CD1c-positive myeloid dendritic cell (primary cell): ENCODE data around the gene CCDC57.
"Not testable (repeated sequence)": the region's sequence is repeated elsewhere in the genome, so short reads cannot be mapped to it uniquely, and the experiment has no call there.

Source experiments
- DNase-seq: peaks from one replicate; pipeline ENCODE4 v3.0.0-alpha.2; 2016; ENCODE audit errors: extremely low spot score

CCDC57 gene

DNA sequence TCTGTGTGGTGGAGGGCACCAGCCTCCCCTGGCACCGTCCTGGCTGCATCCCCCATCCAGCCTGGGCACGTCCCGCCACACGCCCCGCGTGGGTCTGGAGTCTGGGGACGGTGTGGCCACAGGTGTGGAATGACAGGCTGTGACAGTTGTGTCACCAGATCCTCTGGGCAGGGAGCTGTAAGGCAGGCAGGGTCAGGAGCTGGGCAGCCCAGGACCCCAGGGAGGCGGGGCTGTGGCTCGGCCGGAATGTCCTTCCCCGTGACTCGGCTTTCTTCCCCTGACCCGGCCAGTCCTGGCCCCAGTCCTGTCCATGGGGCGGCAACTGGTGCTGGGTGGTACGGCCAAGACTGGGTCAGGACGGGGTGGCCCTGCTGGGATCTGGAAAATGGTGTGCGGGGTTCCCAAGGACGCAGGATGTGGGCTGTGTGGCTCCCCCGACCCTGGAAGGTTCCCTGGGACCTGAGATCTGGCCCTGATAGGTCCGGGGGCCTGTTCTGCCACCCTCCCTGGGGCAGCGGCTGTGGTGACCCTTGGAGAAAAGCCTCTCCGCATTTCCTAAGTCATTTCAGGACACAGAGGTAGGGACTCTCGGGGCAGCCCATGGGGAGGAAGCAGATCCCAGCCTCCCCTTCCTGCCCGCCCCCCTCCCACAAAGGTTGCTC lies 12.9 kb upstream of the CCDC57 start:
- no peak for DNase-seq

DNA sequence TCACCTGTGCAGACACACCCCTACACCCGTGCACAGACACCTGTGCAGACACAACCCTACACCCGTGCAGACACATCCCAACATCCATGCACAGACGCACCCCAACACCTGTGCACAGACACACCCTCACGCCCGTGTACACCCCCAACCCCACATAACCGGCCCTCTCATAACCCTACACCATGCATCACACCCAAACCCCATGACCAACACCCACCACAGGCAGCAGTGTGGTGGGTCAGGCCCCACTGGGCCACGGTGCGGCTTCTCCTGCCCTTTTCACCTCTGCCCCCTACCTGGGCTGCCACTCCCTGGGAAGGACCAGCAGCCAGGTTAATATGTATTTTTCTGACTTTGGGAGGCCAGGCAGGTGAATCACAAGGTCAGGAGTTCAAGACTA lies 12.0 kb upstream of the CCDC57 start:
- no peak for DNase-seq

DNA sequence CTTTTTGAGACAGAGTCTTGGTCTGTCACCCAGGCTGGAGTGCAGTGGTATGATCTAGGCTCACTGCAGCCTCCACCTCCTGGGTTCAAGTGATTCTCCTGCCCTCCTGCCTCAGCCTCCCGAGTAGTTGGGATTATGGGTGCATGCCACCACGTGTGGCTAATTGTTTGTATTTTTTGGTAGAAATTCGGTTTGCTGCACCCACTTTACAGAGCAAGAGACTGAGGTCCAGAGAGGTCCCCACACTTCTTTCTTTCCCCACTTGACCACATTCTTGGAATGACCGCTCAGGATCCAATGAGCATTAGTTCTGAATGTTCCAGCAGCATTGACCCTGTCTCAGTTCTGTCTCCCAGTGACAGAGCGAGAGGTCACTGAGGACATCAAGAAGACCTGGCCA lies 10.9 kb upstream of the CCDC57 start:
- no peak for DNase-seq

DNA sequence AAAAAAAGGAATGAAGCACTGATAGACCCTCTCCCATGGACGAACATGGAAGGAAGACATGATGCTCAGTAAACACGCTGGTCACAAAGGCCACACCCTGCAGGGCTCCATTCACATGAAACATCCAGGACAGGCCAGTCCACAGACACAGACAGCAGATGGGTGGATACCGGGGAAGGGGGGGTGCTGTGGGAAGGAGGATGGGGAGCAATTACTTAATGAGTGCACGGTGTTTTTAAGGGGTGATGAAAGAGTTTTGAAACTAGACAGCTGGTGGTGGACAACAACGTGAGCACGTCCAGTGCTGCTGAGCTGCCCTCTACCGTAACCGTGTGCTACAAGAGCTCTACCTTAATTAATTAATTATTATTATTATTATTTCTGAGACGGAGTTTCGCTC lies 10.2 kb upstream of the CCDC57 start:
- peak; percentile 24 for DNase-seq

DNA sequence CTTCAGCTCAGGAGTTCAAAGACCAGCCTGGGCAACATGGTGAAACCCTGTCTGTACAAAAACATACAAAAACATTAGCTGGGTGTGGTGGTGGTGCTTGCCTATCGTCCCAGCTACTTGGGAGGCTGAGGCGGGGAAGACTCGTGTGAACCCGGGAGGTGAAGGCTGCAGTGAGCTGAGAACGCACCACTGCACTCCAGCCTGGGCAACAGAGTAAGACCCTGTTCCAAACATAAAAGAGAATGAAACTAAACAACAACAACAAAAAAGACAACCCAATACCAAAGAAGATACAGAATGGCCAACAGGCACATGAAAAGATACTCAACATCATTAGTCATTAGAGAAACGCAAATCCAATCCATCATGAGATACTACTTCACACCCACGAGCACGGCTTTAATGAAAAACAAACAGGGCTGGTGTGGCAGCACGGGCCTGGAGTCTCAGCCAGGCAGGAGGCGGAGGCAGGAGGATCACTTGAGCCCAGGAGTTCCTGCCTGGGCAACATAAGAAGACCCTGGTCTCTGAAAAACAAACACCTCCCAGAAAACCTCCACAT lies 8.8 kb upstream of the CCDC57 start:
- no peak for DNase-seq

DNA sequence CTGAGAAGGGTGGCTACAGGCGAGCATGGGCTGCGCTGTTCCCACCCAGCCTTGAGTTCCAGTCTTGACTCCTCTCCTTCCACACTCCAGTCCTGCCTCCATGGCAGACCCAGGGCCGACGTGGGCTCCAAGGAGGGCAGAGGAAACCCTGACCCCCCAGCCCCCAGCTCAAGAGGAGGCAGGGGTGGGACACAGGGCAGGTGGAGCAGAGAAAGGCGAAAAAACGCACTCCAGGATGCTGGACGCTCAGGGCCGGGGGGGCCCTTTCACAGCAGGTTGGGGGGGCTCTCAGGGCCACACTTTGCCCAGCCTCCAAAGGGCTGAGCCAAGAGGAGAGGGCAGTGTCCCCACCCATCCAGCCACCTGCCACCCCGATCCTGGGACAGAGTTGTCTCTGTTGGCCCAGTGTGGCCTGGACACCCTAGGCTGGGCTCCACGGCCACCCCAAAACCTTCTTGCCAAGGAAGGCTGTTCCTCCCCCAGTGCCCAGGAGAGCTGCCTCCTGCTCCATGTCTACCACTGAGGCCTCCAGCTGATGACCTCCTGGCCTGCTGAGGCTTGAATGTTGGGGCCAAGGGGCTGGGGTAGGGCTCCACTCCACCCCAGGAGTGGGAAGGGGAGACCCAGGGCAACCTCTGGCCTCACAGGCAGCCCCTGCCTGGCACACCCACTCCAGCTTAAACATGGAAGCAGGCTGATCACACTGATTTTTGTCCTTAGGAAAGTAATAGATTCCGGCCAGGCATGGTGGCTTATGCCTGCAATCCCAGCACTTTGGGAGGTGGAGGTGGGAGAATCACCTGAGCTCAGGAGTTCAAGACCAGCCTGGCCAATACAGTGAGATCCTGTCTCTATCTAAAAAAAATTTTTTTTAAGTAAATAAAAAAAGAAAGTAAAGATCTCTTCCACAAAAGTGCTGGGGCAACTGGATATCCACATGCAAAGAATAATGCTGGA lies 7.4 kb upstream of the CCDC57 start:
- DNase-seq: no peak

DNA sequence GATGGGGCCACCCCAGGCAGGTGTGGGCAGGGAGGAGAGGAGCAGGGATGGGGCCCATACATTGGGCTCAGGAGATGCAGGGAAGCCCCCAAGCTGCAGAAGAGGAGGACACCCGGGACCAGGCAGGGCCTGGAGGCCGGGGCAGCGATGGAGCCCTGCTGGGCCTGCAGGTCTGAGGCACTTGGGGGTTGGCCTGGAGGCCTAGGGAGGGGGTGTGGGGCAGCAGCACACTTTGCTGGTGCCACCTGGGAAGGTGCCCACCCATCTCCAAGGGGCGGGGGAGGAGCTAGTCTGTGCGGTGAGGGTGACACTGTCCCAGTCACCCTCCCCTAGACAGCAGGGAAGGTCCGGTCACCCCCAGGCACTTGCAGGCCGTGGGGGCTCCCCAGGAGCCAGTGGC lies 6.4 kb upstream of the CCDC57 start:
- no peak for DNase-seq

DNA sequence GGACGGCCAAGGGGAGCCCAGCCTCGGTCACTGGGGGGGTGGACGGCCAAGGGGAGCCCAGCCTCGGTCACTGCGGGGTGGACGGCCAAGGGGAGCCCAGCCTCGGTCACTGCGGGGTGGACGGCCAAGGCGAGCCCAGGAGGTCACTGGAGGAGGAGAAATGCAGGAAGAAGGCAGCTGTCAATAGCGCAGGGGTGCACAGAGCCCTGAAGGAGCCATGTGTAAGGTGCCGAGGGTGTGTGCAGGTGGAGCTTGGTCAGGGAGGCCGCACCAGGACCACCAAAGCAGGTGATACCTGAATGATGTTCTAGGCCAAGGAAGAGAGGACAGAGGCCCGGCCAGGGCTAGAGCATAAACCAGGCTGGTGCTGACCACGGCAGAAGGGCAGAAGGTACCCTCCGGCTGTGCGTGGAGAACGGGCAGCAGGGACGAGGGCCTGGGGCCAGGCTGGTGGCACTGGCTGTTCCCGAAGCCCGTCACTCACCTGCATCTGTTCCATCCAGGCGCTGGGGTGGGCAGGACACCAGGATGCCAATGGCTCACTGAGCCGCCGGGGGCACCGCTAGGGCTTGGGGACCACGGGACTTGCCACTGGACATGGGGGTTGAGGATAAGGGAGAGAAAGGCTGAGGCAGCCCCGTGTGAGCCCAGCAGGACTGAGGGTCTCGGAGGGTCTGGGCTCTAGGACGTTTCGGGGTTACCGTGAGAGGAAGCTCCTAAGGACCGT lies 5.9 kb upstream of the CCDC57 start:
- DNase-seq: no peak

DNA sequence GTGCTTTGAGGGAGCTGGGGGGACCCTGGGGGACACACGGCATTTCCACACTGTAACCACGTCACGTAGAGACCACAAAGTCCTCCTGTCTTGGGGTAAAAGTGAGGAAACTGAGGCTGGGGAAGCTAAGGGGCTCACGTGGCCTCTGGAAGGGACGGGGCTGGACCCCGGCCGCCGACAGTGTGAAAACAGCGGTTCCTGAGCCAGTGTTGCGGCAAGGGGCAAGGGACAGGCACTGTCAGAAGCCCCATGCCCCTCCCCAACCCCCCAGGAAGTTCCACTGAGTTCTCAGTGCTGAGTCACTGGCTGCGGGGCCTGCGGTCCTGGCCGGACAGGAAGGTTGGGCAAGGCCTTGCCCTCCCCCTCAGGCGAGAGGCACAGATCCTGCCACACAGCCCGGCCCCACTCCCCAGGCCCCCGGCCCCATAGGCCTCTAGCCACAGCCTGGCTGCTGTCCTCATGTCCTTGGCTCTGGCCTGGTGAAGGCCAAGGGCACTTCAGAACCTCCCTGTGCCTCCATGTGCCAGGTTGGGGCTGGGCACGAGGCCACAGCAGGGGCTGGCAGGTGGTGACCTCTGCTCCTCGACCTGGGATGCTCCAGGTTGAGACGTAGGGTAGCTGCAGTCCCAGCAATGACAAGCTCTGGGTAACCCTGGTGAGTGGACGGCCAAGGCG lies 5.0 kb upstream of the CCDC57 start:
- DNase-seq: peak; percentile 79

DNA sequence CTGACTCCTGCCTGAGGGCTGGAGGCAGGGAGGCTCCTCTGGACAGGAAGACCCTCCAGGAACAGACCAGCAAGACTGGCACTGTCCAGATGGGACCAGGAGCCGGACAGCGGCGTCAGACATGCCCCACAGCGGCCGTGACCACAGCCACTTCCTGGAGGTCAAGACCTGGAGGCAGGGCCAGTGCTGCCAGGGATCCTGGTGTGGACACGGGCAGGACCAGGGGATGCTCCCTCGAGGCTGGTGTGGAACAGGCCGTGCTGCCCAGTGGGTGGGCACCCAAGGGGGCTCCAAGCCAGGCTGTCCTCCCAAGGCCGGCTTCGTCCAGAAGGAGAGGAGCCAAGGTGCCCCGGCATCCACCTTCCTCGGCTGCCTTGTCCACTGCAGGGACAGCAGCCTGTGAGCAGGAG lies 4.5 kb upstream of the CCDC57 start:
- DNase-seq: no peak

DNA sequence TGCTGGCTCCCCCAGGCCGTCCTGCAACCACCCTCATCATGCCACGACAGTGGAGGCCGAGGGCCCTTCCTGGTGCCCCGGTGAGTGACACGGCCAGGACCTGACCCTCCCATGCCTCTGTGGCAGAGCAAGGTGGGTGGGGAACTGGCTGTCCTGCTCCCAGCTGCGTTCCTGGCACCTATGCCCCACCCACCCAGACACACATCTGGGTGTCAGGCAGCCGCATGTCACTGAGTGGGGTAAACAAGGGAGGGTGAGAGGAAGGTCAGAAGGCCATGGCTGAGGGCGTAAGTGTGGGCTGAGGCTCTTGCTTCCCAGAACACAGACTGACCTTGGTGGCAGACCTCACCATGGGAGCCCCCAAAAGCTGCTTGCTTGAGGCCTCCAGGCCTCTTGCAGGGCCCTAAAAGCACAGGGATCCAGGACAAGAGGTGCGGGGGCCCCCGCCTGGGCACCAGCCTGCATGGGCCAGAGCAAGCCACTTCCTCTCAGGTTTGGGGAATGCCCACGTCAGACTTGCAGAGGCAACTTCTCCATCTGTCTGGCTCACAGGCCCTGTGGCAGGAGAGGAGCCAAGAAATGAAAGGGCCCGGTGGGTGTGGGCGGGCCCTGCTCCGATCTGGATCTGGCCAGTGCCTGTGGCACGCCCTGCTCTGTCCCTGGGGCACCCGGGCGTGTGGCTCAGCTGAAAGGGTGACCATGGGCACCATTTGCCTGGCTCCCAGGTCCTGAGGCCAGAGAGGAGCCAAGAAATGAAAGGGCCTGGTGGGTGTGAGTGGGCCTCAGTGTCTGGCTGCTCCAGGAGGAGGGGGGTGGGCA lies 3.9 kb upstream of the CCDC57 start:
- DNase-seq: peak; percentile 98

DNA sequence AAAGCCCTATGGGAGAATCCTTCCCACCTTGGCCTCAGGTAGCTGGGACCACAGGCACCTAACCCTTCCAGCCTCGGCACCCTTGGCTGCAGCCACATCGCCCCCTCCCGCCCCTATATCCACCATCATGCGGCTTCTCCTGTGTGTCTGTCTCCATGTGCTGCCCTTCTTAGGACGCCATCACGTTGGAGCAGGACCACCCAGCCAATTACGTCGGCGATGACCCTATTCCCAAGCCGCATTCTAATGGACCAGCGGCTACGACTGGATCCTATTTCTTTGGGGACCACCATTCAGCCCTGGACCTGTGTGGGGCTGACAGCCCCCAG lies 3.3 kb upstream of the CCDC57 start:
- no peak for DNase-seq

DNA sequence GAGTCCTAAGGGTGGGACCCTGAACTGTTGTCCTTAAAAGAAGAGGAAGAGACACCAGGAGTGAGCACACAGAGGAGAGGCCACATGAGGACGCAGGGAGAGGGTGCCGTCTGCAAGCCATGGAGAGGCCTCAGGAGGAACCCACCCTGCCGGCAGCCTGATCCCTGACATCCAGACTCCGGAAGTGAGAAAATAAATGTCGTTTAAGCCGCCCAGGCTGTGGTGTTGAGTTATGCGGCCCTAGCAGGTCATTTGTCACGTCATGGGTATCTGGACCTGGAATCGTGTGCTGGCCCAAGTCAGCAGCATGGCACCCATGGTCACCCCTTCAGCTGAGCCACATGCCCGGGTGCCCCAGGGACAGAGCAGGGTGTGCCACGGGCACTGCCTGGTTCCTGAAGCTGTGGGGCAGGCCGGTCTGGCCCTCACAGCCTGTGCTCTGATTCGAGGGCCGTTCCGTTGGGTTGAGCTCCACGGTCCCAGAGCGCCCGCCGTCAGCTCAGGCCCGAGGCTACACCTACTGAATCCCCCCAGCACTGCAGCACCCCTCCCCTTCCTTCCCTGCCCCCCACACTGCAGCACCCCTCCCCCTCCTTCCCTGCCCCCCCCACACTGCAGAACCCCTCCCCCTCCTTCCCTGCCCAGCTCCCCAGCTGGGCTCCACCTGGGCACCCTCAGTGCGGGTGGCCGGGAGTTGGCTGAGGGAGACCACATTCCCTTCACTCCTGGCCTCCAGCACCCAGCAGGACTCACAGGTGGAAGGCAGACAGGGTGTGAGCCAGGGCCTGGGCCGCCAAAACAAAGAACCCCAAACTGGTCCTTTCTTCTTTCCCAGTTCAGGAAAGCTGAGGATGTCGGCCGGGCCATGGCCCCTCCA lies 2.7 kb upstream of the CCDC57 start:
- DNase-seq: peak; percentile 78

DNA sequence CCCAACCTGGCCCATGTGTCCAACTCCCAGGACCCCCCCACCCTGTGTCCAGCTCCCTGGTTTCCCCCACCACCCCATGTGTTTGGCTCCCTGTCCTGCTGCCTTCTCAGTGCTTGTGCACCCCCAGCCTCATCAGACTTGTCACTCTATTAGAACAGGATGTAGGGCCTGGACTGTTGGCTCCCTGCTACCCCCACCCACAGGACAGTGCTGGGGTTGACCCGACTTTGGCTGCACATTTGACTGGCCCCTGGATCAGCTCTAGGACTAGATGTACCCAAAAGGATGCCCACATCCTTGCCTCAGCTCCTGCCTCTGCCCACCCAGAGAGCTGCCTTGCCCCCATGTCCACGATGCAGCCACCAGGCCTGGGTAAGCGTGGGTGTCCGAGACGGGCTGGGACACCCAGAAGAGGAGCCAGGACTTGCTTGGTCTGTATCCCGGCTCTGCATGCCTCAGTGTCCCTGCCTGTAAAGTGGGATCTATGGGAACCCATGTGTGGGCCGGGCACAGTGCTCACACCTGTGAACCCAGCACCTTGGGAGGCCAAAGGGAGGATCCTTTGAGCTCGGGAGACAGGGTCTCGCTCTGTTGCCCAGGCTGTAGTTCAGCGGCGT lies 1.5 kb upstream of the CCDC57 start:
- DNase-seq: peak; percentile 19

DNA sequence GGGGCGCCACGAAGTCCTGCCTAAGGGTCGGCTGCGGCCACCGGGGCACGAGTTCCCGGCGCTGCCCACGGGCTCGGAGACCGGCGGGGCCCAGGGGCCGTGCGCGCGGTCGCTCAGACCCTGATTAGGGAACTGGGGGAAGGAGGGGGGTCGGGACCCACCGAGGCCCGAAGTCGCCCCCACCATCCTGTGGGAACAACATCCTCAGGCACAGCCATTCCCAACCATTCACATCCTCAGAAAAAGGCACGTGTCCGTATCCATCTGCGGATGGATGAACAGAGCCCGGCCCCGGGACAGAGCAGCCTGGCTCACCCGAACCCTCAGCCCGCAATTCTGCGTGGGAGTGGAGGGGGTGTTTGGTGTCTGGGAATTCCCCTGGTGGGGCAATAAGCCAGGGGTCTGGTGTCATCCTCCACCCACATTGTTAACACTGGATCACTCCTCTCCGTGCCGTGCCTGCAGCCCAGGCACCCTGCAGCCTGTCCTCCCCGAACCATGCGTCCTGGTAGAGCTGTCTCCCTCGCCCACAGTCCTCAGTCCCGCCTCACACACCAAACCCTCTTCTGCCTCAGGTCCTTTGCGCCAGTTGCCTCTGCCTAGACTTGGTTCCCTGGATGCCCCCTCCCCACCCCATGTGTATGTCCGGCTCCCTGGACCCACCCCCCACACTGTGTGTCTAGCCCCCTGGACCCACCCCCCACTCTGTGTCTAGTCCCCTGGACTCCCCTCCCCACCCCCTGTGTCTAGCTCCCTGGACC lies 789 bp upstream of the CCDC57 start:
- DNase-seq: peak; percentile 98

DNA sequence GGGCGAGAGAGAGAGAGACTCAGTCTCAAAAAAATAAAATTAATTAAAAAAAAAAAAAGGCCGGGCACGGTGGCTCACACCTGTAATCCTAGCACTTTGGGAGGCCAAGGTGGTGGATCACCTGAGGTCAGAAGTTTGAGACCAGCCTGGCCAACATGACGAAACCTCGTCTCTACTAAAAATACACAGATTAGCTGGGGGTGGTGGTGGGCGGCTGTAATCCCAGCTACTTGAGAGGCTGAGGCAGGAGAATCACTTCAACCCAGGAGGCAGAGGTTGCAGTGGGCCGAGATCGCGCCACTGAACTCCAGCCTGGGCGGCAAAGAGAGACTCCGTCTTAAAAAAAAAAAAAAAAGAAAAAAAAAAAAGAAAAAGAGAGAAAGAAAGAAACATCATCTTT lies 2.0 kb downstream of the CCDC57 start:
- not testable (repeated sequence) for DNase-seq

DNA sequence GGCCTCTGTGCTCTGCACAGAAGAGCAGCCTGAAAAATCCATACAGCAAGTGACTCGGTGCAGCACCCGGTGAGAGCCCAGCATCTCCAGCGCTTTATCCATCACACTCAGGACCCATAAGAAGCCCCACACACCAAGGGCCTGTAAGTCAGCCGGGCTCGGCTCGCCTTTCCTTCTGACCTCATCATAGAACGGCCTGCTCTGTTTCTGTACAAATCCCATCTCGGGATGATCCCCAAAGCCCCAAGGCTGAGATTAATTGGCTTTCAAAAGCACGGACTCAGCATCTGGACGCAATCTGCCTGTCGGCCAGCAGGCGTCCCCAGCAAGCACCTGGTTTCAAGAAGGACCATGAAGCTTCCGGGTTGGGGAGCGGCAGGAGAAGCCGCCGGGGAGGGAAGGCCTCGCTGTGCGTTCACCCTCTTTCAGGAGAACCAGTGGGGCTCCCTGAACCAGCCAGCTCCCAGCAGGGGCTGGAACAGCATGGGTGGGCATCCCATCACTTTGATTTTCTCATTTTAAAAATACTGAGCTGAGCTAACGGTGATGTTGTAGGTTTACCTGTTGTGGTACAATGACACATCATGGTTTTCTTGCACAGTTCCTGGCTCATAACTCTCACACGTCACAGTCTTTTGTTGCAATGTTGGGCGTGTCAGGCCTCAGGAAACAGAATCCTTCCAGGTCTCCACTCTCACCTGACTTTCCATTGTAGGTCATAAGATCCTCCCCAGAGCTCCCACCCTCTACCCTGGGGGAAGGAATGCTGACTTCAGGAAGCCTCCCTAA lies 6.7 kb downstream of the CCDC57 start:
- DNase-seq: peak; percentile 89
